Hepatocyte (in vitro differentiated cells): Measurements from ENCODE around the gene SYAP1. TPM values are rescaled to one million over a fixed set of nuclear protein-coding genes. Genes with fewer than 3 reads are reported as not detected.

ENCODE experiments used
- DNase-seq: peaks from one replicate; pipeline ENCODE4 v3.0.0-alpha.2; 2016; ENCODE audit warnings: low spot score
- H2AFZ ChIP-seq: fragments of 200-600 bp; sonication (generic); 2 replicates; pipeline ENCODE4 v1.6.0; 2016; ENCODE audit warnings: antibody characterized with exemption, mild to moderate bottlenecking
- H3K27ac ChIP-seq: fragments of 200-600 bp; sonication (generic); 2 replicates; pipeline ENCODE4 v1.5.1; 2016; ENCODE audit warnings: mild to moderate bottlenecking
- H3K27me3 ChIP-seq: fragments of 200-600 bp; sonication (generic); 2 replicates; pipeline ENCODE4 v1.6.1; 2016
- H3K36me3 ChIP-seq: fragments of 200-600 bp; sonication (generic); replicated peaks from 2 replicates; pipeline ENCODE4 v1.5.1; 2016; ENCODE audit warnings: low read depth; ENCODE audit not compliant: insufficient read depth
- H3K4me1 ChIP-seq: fragments of 200-600 bp; sonication (generic); 2 replicates; pipeline ENCODE4 v1.5.1; 2016; ENCODE audit warnings: mild to moderate bottlenecking, moderate library complexity; ENCODE audit not compliant: insufficient read depth
- H3K4me2 ChIP-seq: fragments of 200-600 bp; sonication (generic); 2 replicates; pipeline ENCODE4 v1.6.0; 2016
- H3K4me3 ChIP-seq: fragments of 200-600 bp; sonication (generic); 2 replicates; pipeline ENCODE4 v1.5.1; 2016; ENCODE audit warnings: mild to moderate bottlenecking
- H3K79me2 ChIP-seq: fragments of 200-600 bp; sonication (generic); 2 replicates; pipeline ENCODE4 v1.6.0; 2017; ENCODE audit warnings: mild to moderate bottlenecking
- H3K9me2 ChIP-seq: fragments of 200-600 bp; sonication (generic); replicated peaks from 2 replicates; pipeline ENCODE4 v1.6.0; 2017; ENCODE audit warnings: mild to moderate bottlenecking; ENCODE audit not compliant: insufficient read depth
- H3K9me3 ChIP-seq: fragments of 200-600 bp; sonication (generic); 2 replicates; pipeline ENCODE4 v1.5.1; 2016; ENCODE audit warnings: low read depth, mild to moderate bottlenecking
- H4K20me1 ChIP-seq: fragments of 200-600 bp; sonication (generic); 2 replicates; pipeline ENCODE4 v1.6.0; 2016; ENCODE audit warnings: mild to moderate bottlenecking; ENCODE audit not compliant: insufficient read depth, poor library complexity, severe bottlenecking
- CTCF ChIP-seq: fragments of 200-600 bp; sonication (generic); IDR thresholded peaks from 2 replicates; pipeline ENCODE4 v1.5.1; 2016; ENCODE audit warnings: antibody characterized with exemption, mild to moderate bottlenecking; ENCODE audit not compliant: poor library complexity
- EZH2 ChIP-seq: fragments of 200-600 bp; sonication (generic); IDR thresholded peaks from 2 replicates; pipeline ENCODE4 v1.6.1; 2016; ENCODE audit warnings: antibody characterized with exemption, mild to moderate bottlenecking, borderline replicate concordance
- EZH2phosphoT487 ChIP-seq: fragments of 200-600 bp; sonication (generic); IDR thresholded peaks from one replicate; pipeline ENCODE4 v1.6.1; 2018; ENCODE audit warnings: antibody characterized with exemption, mild to moderate bottlenecking, low read depth, moderate library complexity; ENCODE audit not compliant: unreplicated experiment, severe bottlenecking
- WGBS: methylation state at CpG from one replicate; pipeline ENCODE4 v1.1.6; 2016; ENCODE audit warnings: low lambda C conversion rate; ENCODE audit errors: missing lambda C conversion rate; 5-methylcytosine and 5-hydroxymethylcytosine counted together
- polyA plus RNA-seq: library from polyadenylated mRNA; unstranded; fragments of >200 nt; fragmentation: Nextera tagmentation; extraction: Ambion mirVana; gene quantifications from 2 replicates; pipeline ENCODE4 v1.2.1, GENCODE V29; 2016
- total RNA-seq: library from RNA; depleted of rRNA; stranded (reverse); fragments of >200 nt; gene quantifications from 2 replicates; pipeline ENCODE4 v1.2.3, GENCODE V29; 2014

The SYAP1 gene
- total and polyA plus RNA-seq, 2 experiments from 2014 or later = 52.1 to 57.8 TPM

GRCh38 chrX:16743604-16744325, 24.4 kb downstream of the SYAP1 start:
- DNase-seq = no peak
- Histone ChIP-seq H3K9me3 (no peaks in the 10 kb centered on the region), H3K4me3 (no peak overlapping the region), H3K9me2 (no peaks in the 10 kb centered on the region), H3K79me2 (no peaks in the 10 kb centered on the region), H3K27me3 (no peaks in the 10 kb centered on the region), H3K27ac (no peak overlapping the region), H3K4me2 (no peak overlapping the region), H3K36me3 (no peaks in the 10 kb centered on the region), H2AFZ (no peak overlapping the region), H3K4me1 (no peaks in the 10 kb centered on the region), H4K20me1 (no peaks in the 10 kb centered on the region)
- 93% methylated on average over 12 of the region's 12 CpGs for WGBS
- TF ChIP-seq CTCF (no peak), EZH2 (no peak), EZH2phosphoT487 (no peak)

GRCh38 chrX:16745102-16745501, 25.7 kb downstream of the SYAP1 start:
- no peaks in the 10 kb centered on the region for H3K4me1 ChIP-seq
- no peak for DNase-seq
- H3K27me3 ChIP-seq = no peaks in the 10 kb centered on the region
- H3K27ac ChIP-seq = no peak overlapping the region
- H3K36me3 ChIP-seq = peaks cover 1% of the 10 kb centered on the region
- no peaks in the 10 kb centered on the region for H3K9me3 ChIP-seq
- no peaks in the 10 kb centered on the region for H4K20me1 ChIP-seq
- no peaks in the 10 kb centered on the region for H3K79me2 ChIP-seq
- no peak for TF ChIP-seq EZH2
- TF ChIP-seq CTCF = no peak
- H3K4me2 ChIP-seq = no peak overlapping the region
- 76% methylated on average over 5 of the region's 5 CpGs for WGBS
- no peak overlapping the region for H2AFZ ChIP-seq
- no peak overlapping the region for H3K4me3 ChIP-seq
- H3K9me2 ChIP-seq = no peaks in the 10 kb centered on the region

- DNase-seq = no peak
- Histone ChIP-seq H3K27me3 (no peaks in the 10 kb centered on the region), H3K4me2 (no peak overlapping the region), H3K79me2 (no peaks in the 10 kb centered on the region), H3K9me2 (no peaks in the 10 kb centered on the region), H3K9me3 (no peaks in the 10 kb centered on the region), H3K4me3 (no peak overlapping the region), H2AFZ (no peak overlapping the region), H3K4me1 (no peaks in the 10 kb centered on the region), H3K27ac (no peak overlapping the region), H3K36me3 (peaks cover 4% of the 10 kb centered on the region), H4K20me1 (no peaks in the 10 kb centered on the region)
- TF ChIP-seq EZH2 = no peak
- 75% methylated on average over 5 of the region's 5 CpGs for WGBS
Observed at GRCh38 chrX:16745659-16746058, 26.2 kb downstream of the SYAP1 start.

GRCh38 chrX:16748425-16748824, 29.0 kb downstream of the SYAP1 start:
- Histone ChIP-seq H3K9me3 (no peaks in the 10 kb centered on the region), H3K79me2 (no peaks in the 10 kb centered on the region), H3K4me2 (no peak overlapping the region), H3K36me3 (peaks cover 4% of the 10 kb centered on the region), H3K27ac (no peak overlapping the region), H3K9me2 (no peaks in the 10 kb centered on the region), H3K4me1 (no peaks in the 10 kb centered on the region), H2AFZ (no peak overlapping the region), H4K20me1 (no peaks in the 10 kb centered on the region), H3K4me3 (no peak overlapping the region), H3K27me3 (no peaks in the 10 kb centered on the region)
- TF ChIP-seq EZH2phosphoT487 (no peak), CTCF (no peak), EZH2 (no peak)
- DNase-seq = no peak
- 92% methylated on average over 5 of the region's 5 CpGs for WGBS
